ENCODE data around the gene GDPD3. TPM values are rescaled to one million over a fixed set of nuclear protein-coding genes. Genes with fewer than 3 reads are reported as not detected.

Gene GDPD3
- total and polyA plus RNA-seq, 9 of the 15 experiments (the other 6 are each of a cell fraction or from before 2014, with no cell fraction given) = 0.47 to 3.9 (median 1.1) TPM

- no peaks in the 10 kb centered on the region for H4K20me1 ChIP-seq (replicated peaks; ENCODE audit: control insufficient read depth, insufficient read depth, low read length)
- H3K4me2 ChIP-seq (ENCODE audit: insufficient read depth, low read length) = peak overlapping the region; percentile 69
- peaks cover 3% of the 10 kb centered on the region; the same call in 1 of the 3 replicates for H3K79me2 ChIP-seq (ENCODE audit: control insufficient read depth, insufficient read depth, low read length)
- H3K9me3 ChIP-seq (replicated peaks; ENCODE audit: control insufficient read depth, insufficient read depth, low read depth, low read length) = peaks cover 21% of the 10 kb centered on the region
- peaks cover 35 to 65% of the 10 kb centered on the region in 2 experiments for H3K4me1 ChIP-seq (replicated peaks in 1 of 2; ENCODE audit: control insufficient read depth in 2 of 2, insufficient read depth in 2 of 2, low read length in 2 of 2)
- no peak overlapping the region for H2AFZ ChIP-seq (ENCODE audit: low read depth, low read length)
- H3K36me3 ChIP-seq (ENCODE audit: control insufficient read depth, insufficient read depth, low read length) = no peaks in the 10 kb centered on the region; the same call in 2 of the 3 replicates
- no peaks in the 10 kb centered on the region for H3K9me1 ChIP-seq (ENCODE audit: control insufficient read depth, insufficient read depth, low read length)
- POLR2A ChIA-PET = interaction anchor here (1.2 kb wide), 1 partner anchor 15 kb away, joined by 3 read pairs; no protein-coding TSS in a partner anchor
- DNase-seq (ENCODE audit: extremely low read depth in 1 of 4, low spot score in 3 of 4) = peak in 2 of 4 experiments; percentile 32 to 72
- no peak overlapping the region for H3K4me3 ChIP-seq
- H3K27me3 ChIP-seq (ENCODE audit: control insufficient read depth in 2 of 2, insufficient read depth in 2 of 2, low read length in 2 of 2) = no peaks in the 10 kb centered on the region
- 56% methylated on average over 11 of the region's 11 CpGs for whole genome bisulfite sequencing (ENCODE audit: insufficient coverage, low coverage, missing lambda C conversion rate)
- CTCF ChIA-PET (ENCODE audit: low intra/inter-chr PET ratio) = no interaction called here
- peak overlapping the region; percentile 50 to 88; a peak in 3 of 4 replicates for H3K9ac ChIP-seq (ENCODE audit: insufficient read depth in 1 of 2, low read depth in 2 of 2, low read length in 2 of 2)
- peak overlapping the region; percentile 15; the same call in 1 of the 3 replicates for H3K27ac ChIP-seq (ENCODE audit: extremely low read depth, low read depth, low read length)
- in situ Hi-C loops (cut with MboI) (no loop called here), intact Hi-C loops (cut with micrococcal nuclease) (loop anchor here (5.0 to 10.0 kb wide), 2 partner anchors 47 to 560 kb away; partner anchors contain the start of genes FBRS and PRR14)
- FAIRE-seq = peak; percentile 88
- BruUV-seq (replicated peaks) = no TSS peak
- ATAC-seq = no peak
- TF ChIP-seq NR2C2 (CRISPR knock-in tag; IDR thresholded peaks at IDR 0.05) (peak; percentile 84), NR2C2 (tag; IDR thresholded peaks at IDR 0.05) (peak; percentile 86), PHB2 (IDR thresholded peaks at IDR 0.05; ENCODE audit: low read depth) (no peak), ZNF143 (CRISPR knock-in tag; IDR thresholded peaks at IDR 0.05) (peak; percentile 45; the same call in 1 of the 2 replicates), RCOR1 (IDR thresholded peaks at IDR 0.05; ENCODE audit: borderline replicate concordance in 1 of 2, low read depth in 2 of 2, low read length in 2 of 2) (peak in 1 of 2 experiments; percentile 49; a peak in 1 of 4 replicates), PKNOX1 (IDR thresholded peaks at IDR 0.05) (peak; percentile 36; the same call in 1 of the 2 replicates), FOSL1 (tag; conservative IDR thresholded peaks at IDR 0.05) (peak; percentile 46; the same call in 1 of the 2 replicates), BMI1 (IDR thresholded peaks at IDR 0.05; ENCODE audit: low read length) (no peak), NCOR1 (IDR thresholded peaks at IDR 0.05) (peak; percentile 18; the same call in 1 of the 2 replicates), NR3C1 (CRISPR knock-in tag; IDR thresholded peaks at IDR 0.05) (no peak), ZBTB7A (IDR thresholded peaks at IDR 0.05; ENCODE audit: borderline replicate concordance, control insufficient read depth, low read depth, low read length) (peak; percentile 29; the same call in 1 of the 2 replicates), ATF3 (IDR thresholded peaks at IDR 0.05) (peak; percentile 68), ATF3 (CRISPR knock-in tag; conservative IDR thresholded peaks at IDR 0.05) (no peak), JUND (IDR thresholded peaks at IDR 0.05; ENCODE audit: borderline replicate concordance, low read depth, low read length) (peak; percentile 54; the same call in 1 of the 2 replicates), JUND (tag; IDR thresholded peaks at IDR 0.05; ENCODE audit: borderline replicate concordance, low read depth, low read length) (no peak), KAT8 (IDR thresholded peaks at IDR 0.05; ENCODE audit: low read depth) (no peak), ARID1B (IDR thresholded peaks at IDR 0.05) (peak; percentile 28; the same call in 1 of the 2 replicates), KDM1A (IDR thresholded peaks at IDR 0.05) (peak; percentile 81 to 87; a peak in 3 of 4 replicates), TCF3 (CRISPR knock-in tag; IDR thresholded peaks at IDR 0.05) (peak; percentile 65), TEAD2 (tag; IDR thresholded peaks at IDR 0.05) (no peak), USF1 (CRISPR knock-in tag; IDR thresholded peaks at IDR 0.05) (no peak), ZFX (CRISPR knock-in tag; IDR thresholded peaks at IDR 0.05) (peak; percentile 15; the same call in 1 of the 2 replicates)
Measured at GRCh38 chr16:30094541-30095165, 18.7 kb downstream of the GDPD3 start.

Measured in K562 (cell line).